Measurements from ENCODE around the gene ANKRD11.
"Not testable (repeated sequence)": the region's sequence is repeated elsewhere in the genome, so short reads cannot be mapped to it uniquely, and the experiment has no call there.

The ANKRD11 gene

GRCh38 chr16:89455692-89456091 is 34.7 kb downstream of the ANKRD11 start:
- H3K36me3 ChIP-seq (ENCODE audit: insufficient read depth) = no peaks in the 10 kb centered on the region
- H3K4me1 ChIP-seq (ENCODE audit: low read depth, poor library complexity, severe bottlenecking) = peaks cover 69% of the 10 kb centered on the region
- H3K4me3 ChIP-seq (IDR thresholded peaks at IDR 0.05; ENCODE audit: insufficient read depth, low read depth, low read length) = no peak overlapping the region
- no peak overlapping the region for H2AFZ ChIP-seq (ENCODE audit: low read depth)
- peak overlapping the region; percentile 81 for H3K27ac ChIP-seq
- H3K27me3 ChIP-seq (ENCODE audit: insufficient read depth, low read depth) = no peaks in the 10 kb centered on the region
- peak overlapping the region; percentile 49 for H3K4me2 ChIP-seq
- H3K9ac ChIP-seq = no peak overlapping the region
- TF ChIP-seq CTCF (conservative IDR thresholded peaks at IDR 0.05; ENCODE audit: low read depth, low read length) = no peak
- peaks cover 98% of the 10 kb centered on the region for H3K79me2 ChIP-seq (ENCODE audit: insufficient read depth, low read depth)
- peaks cover 19% of the 10 kb centered on the region; the same call in 1 of the 2 replicates for H4K20me1 ChIP-seq (ENCODE audit: insufficient read depth)

GRCh38 chr16:89455178-89455577 is 35.2 kb downstream of the ANKRD11 start:
- Histone ChIP-seq H4K20me1 (ENCODE audit: insufficient read depth) (peaks cover 16% of the 10 kb centered on the region; the same call in 1 of the 2 replicates), H3K4me1 (ENCODE audit: low read depth, poor library complexity, severe bottlenecking) (peaks cover 75% of the 10 kb centered on the region), H3K27ac (peak overlapping the region; percentile 81), H3K9ac (no peak overlapping the region), H3K4me2 (peak overlapping the region; percentile 49), H3K79me2 (ENCODE audit: insufficient read depth, low read depth) (peaks cover 98% of the 10 kb centered on the region), H3K4me3 (IDR thresholded peaks at IDR 0.05; ENCODE audit: insufficient read depth, low read depth, low read length) (no peak overlapping the region), H2AFZ (ENCODE audit: low read depth) (no peak overlapping the region), H3K27me3 (ENCODE audit: insufficient read depth, low read depth) (no peaks in the 10 kb centered on the region), H3K36me3 (ENCODE audit: insufficient read depth) (no peaks in the 10 kb centered on the region)
- TF ChIP-seq CTCF (conservative IDR thresholded peaks at IDR 0.05; ENCODE audit: low read depth, low read length) = no peak

- Histone ChIP-seq H3K4me2 (peak overlapping the region; percentile 91), H3K4me1 (ENCODE audit: low read depth, poor library complexity, severe bottlenecking) (peaks cover 81% of the 10 kb centered on the region), H3K27ac (peak overlapping the region; percentile 81), H3K9ac (peak overlapping the region; percentile 6; the same call in 1 of the 2 replicates), H3K79me2 (ENCODE audit: insufficient read depth, low read depth) (peaks cover 98% of the 10 kb centered on the region), H4K20me1 (ENCODE audit: insufficient read depth) (peaks cover 15% of the 10 kb centered on the region; the same call in 1 of the 2 replicates)
- not testable (repeated sequence) for H3K27me3 ChIP-seq (ENCODE audit: insufficient read depth, low read depth); H3K36me3 ChIP-seq (ENCODE audit: insufficient read depth); H3K4me3 ChIP-seq (IDR thresholded peaks at IDR 0.05; ENCODE audit: insufficient read depth, low read depth, low read length); H2AFZ ChIP-seq (ENCODE audit: low read depth)
Observed at GRCh38 chr16:89454378-89455125, 35.8 kb downstream of the ANKRD11 start.

GRCh38 chr16:89453501-89454321 is 36.6 kb downstream of the ANKRD11 start:
- Histone ChIP-seq H3K9ac (peak overlapping the region; percentile 30; the same call in 1 of the 2 replicates), H3K4me2 (peak overlapping the region; percentile 91), H4K20me1 (ENCODE audit: insufficient read depth) (0 out of 2 replicates have a peak, but pooled peaks cover 7% of the 10 kb centered on the region), H3K27ac (peak overlapping the region; percentile 81), H3K27me3 (ENCODE audit: insufficient read depth, low read depth) (no peaks in the 10 kb centered on the region), H3K4me3 (IDR thresholded peaks at IDR 0.05; ENCODE audit: insufficient read depth, low read depth, low read length) (no peak overlapping the region), H3K4me1 (ENCODE audit: low read depth, poor library complexity, severe bottlenecking) (peaks cover 89% of the 10 kb centered on the region), H2AFZ (ENCODE audit: low read depth) (no peak overlapping the region), H3K36me3 (ENCODE audit: insufficient read depth) (no peaks in the 10 kb centered on the region), H3K79me2 (ENCODE audit: insufficient read depth, low read depth) (peaks cover 98% of the 10 kb centered on the region)
- peak; percentile 44 for TF ChIP-seq CTCF (conservative IDR thresholded peaks at IDR 0.05; ENCODE audit: low read depth, low read length)

Measured in KMS-11 (cell line).